ENCODE data around the gene LTBP3. TPM values are rescaled to one million over a fixed set of nuclear protein-coding genes. Genes with fewer than 3 reads are reported as not detected.
A peak's percentile ranks its signal among the peaks of the same experiment; 100 is the strongest.
"Not testable (repeated sequence)": the region's sequence is repeated elsewhere in the genome, so short reads cannot be mapped to it uniquely, and the experiment has no call there.

LTBP3 gene
- total and polyA plus RNA-seq, 9 of the 15 experiments (the other 6 are each of a cell fraction or from before 2014, with no cell fraction given), result 0.06 to 20.5 (median 4.8) TPM

GRCh38 chr11:65564879-65565559 lies 6.9 kb upstream of the LTBP3 start:
- H3K79me2 ChIP-seq (ENCODE audit: control insufficient read depth, insufficient read depth, low read length), result peaks cover 18% of the 10 kb centered on the region
- intact Hi-C loops (cut with micrococcal nuclease); FAIRE-seq; BruUV-seq (replicated peaks); DNase-seq (ENCODE audit: extremely low read depth in 1 of 4, low spot score in 3 of 4); H2AFZ ChIP-seq (ENCODE audit: low read depth, low read length); ATAC-seq; H3K4me2 ChIP-seq (ENCODE audit: insufficient read depth, low read length); in situ Hi-C loops (cut with MboI); H3K9me3 ChIP-seq (replicated peaks; ENCODE audit: control insufficient read depth, insufficient read depth, low read depth, low read length); H3K36me3 ChIP-seq (ENCODE audit: control insufficient read depth, insufficient read depth, low read length); H3K9me1 ChIP-seq (ENCODE audit: control insufficient read depth, insufficient read depth, low read length); H3K9ac ChIP-seq (ENCODE audit: insufficient read depth in 1 of 2, low read depth in 2 of 2, low read length in 2 of 2); CTCF ChIA-PET (ENCODE audit: low intra/inter-chr PET ratio); H3K27ac ChIP-seq (ENCODE audit: extremely low read depth, low read depth, low read length); H4K20me1 ChIP-seq (replicated peaks; ENCODE audit: control insufficient read depth, insufficient read depth, low read length); H3K27me3 ChIP-seq (ENCODE audit: control insufficient read depth in 2 of 2, insufficient read depth in 2 of 2, low read length in 2 of 2); H3K4me3 ChIP-seq: not testable (repeated sequence)
- POLR2A ChIA-PET, result interaction anchor here (1.1 to 2.1 kb wide), 2 partner anchors 59 to 139 kb away, joined by 4 to 5 read pairs; no protein-coding TSS in a partner anchor
- H3K4me1 ChIP-seq (replicated peaks in 1 of 2; ENCODE audit: control insufficient read depth in 2 of 2, insufficient read depth in 2 of 2, low read length in 2 of 2), result peaks cover 22 to 38% of the 10 kb centered on the region in 2 experiments
- WGBS (ENCODE audit: insufficient coverage, low coverage, missing lambda C conversion rate), result 81% methylated on average over 10 of the region's 12 CpGs

- Histone ChIP-seq H4K20me1 (replicated peaks; ENCODE audit: control insufficient read depth, insufficient read depth, low read length) (no peaks in the 10 kb centered on the region), H3K4me2 (ENCODE audit: insufficient read depth, low read length) (no peak overlapping the region), H3K4me3 (no peak overlapping the region), H3K9ac (ENCODE audit: insufficient read depth in 1 of 2, low read depth in 2 of 2, low read length in 2 of 2) (no peak overlapping the region), H3K9me3 (replicated peaks; ENCODE audit: control insufficient read depth, insufficient read depth, low read depth, low read length) (no peaks in the 10 kb centered on the region), H3K9me1 (ENCODE audit: control insufficient read depth, insufficient read depth, low read length) (no peaks in the 10 kb centered on the region), H3K4me1 (replicated peaks in 1 of 2; ENCODE audit: control insufficient read depth in 2 of 2, insufficient read depth in 2 of 2, low read length in 2 of 2) (peaks cover 26 to 36% of the 10 kb centered on the region in 2 experiments), H3K79me2 (ENCODE audit: control insufficient read depth, insufficient read depth, low read length) (peaks cover 6% of the 10 kb centered on the region), H2AFZ (ENCODE audit: low read depth, low read length) (peak overlapping the region; percentile 22; the same call in 1 of the 2 replicates), H3K27me3 (ENCODE audit: control insufficient read depth in 2 of 2, insufficient read depth in 2 of 2, low read length in 2 of 2) (no peaks in the 10 kb centered on the region), H3K27ac (ENCODE audit: extremely low read depth, low read depth, low read length) (no peak overlapping the region), H3K36me3 (ENCODE audit: control insufficient read depth, insufficient read depth, low read length) (no peaks in the 10 kb centered on the region)
- FAIRE-seq, result no peak
- BruUV-seq (replicated peaks), result no TSS peak
- 79% methylated on average over 3 of the region's 4 CpGs for WGBS (ENCODE audit: insufficient coverage, low coverage, missing lambda C conversion rate)
- intact Hi-C loops (cut with micrococcal nuclease) (no loop called here), in situ Hi-C loops (cut with MboI) (no loop called here)
- ATAC-seq, result no peak
- DNase-seq (ENCODE audit: extremely low read depth in 1 of 4, low spot score in 3 of 4), result no peak
- CTCF ChIA-PET (ENCODE audit: low intra/inter-chr PET ratio), result no interaction called here
- POLR2A ChIA-PET, result interaction anchor here (0.5 to 0.6 kb wide), 2 partner anchors 11 to 83 kb away, joined by 3 to 4 read pairs; no protein-coding TSS in a partner anchor
- TF ChIP-seq CCNT2 (IDR thresholded peaks at IDR 0.05; ENCODE audit: borderline replicate concordance, extremely low read depth, insufficient read length, low read depth, low read length) (no peak), ETS2 (tag; IDR thresholded peaks at IDR 0.05; ENCODE audit: borderline replicate concordance, poor library complexity, severe bottlenecking) (no peak), CCAR2 (IDR thresholded peaks at IDR 0.05; ENCODE audit: low read depth, low read length) (no peak), ZNF311 (CRISPR knock-in tag; IDR thresholded peaks at IDR 0.05) (no peak), ETV1 (tag; conservative IDR thresholded peaks at IDR 0.05; ENCODE audit: low read depth) (no peak), NR2C1 (IDR thresholded peaks at IDR 0.05) (no peak), NR2C1 (tag; IDR thresholded peaks at IDR 0.05) (no peak), SAFB2 (IDR thresholded peaks at IDR 0.05; ENCODE audit: borderline replicate concordance, low read depth, low read length, severe bottlenecking) (no peak), ETV5 (CRISPR knock-in tag; IDR thresholded peaks at IDR 0.05; ENCODE audit: low read depth) (no peak), ZNF696 (CRISPR knock-in tag; conservative IDR thresholded peaks at IDR 0.05) (no peak), SIN3B (IDR thresholded peaks at IDR 0.05; ENCODE audit: low read depth) (no peak), ARHGAP35 (IDR thresholded peaks at IDR 0.05; ENCODE audit: partially characterized antibody) (no peak), PHF20 (IDR thresholded peaks at IDR 0.05; ENCODE audit: partially characterized antibody) (no peak), TGIF2 (CRISPR knock-in tag; IDR thresholded peaks at IDR 0.05) (no peak), ZNF436 (CRISPR knock-in tag; IDR thresholded peaks at IDR 0.05) (no peak)
Measured at GRCh38 chr11:65563601-65564000, 5.4 kb upstream of the LTBP3 start.
